PFSK-1 (cell line): ENCODE results near the gene GARIN3.

Source experiments
- FOXP2 ChIP-seq: optimal IDR thresholded peaks from 2 replicates; pipeline ENCODE3; 2011; ENCODE audit warnings: borderline replicate concordance, control low read depth, inconsistent platforms; ENCODE audit not compliant: insufficient read depth; ENCODE audit errors: extremely low read length, extremely low read depth
- POLR2AphosphoS5 ChIP-seq: IDR thresholded peaks from 2 replicates; pipeline ENCODE4 v1.6.1; 2012; ENCODE audit warnings: low read depth, mild to moderate bottlenecking, control low read depth, low read length, moderate library complexity
- SIN3A ChIP-seq: IDR thresholded peaks from 2 replicates; pipeline ENCODE4 v1.6.1; 2012; ENCODE audit warnings: mild to moderate bottlenecking, low read length, moderate library complexity, borderline replicate concordance; ENCODE audit not compliant: insufficient read depth
- TAF1 ChIP-seq: IDR thresholded peaks from 2 replicates; pipeline ENCODE4 v1.6.1; 2012; ENCODE audit warnings: low read length, control low read depth, borderline replicate concordance; ENCODE audit not compliant: insufficient read depth
- TF ChIP-seq, protein P1 (sequence below), 2 experiments: IDR thresholded peaks; 2 replicates each; pipeline versions ENCODE4 v1.6.1 to v1.8.0; 2011 to 2012; ENCODE audit warnings: low read depth in 2 of 2, low read length in 2 of 2, control low read depth in 1 of 2, inconsistent platforms in 1 of 2, mild to moderate bottlenecking in 1 of 2, moderate library complexity in 1 of 2; ENCODE audit not compliant: insufficient read depth in 1 of 2

DNA sequence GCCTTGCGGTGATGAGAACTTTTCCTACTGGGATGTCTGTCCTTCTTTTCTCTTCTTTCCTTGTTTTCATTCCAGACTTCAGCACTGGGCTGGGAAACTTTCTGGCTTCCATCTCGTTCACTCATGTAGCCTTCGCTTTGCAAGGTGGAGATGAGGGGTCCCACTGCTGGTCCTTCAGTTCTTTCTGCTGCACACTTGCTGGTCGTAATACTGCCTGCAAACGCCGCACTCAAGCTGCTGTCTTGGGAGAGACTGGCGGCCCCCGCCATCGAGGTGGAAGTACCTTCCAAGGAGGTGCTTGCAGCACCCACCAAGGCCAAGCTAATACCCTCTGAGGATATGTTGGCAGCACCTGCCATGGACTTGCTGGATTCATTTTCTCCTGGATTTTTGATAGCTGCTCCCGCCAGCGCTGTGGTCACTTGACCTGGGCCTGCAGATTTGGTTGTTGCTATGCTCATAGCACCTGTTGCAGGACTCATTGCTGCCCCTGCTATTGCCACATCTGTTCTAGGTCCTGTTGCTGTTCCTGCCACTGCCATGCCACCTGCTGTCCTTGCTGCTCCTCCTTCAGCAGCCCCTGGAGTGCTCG lies 3.0 kb downstream of the GARIN3 start:
- TF ChIP-seq POLR2AphosphoS5 (no peak), TAF1 (no peak), SIN3A (no peak), FOXP2 (no peak)
- TF ChIP-seq, protein P1, sequence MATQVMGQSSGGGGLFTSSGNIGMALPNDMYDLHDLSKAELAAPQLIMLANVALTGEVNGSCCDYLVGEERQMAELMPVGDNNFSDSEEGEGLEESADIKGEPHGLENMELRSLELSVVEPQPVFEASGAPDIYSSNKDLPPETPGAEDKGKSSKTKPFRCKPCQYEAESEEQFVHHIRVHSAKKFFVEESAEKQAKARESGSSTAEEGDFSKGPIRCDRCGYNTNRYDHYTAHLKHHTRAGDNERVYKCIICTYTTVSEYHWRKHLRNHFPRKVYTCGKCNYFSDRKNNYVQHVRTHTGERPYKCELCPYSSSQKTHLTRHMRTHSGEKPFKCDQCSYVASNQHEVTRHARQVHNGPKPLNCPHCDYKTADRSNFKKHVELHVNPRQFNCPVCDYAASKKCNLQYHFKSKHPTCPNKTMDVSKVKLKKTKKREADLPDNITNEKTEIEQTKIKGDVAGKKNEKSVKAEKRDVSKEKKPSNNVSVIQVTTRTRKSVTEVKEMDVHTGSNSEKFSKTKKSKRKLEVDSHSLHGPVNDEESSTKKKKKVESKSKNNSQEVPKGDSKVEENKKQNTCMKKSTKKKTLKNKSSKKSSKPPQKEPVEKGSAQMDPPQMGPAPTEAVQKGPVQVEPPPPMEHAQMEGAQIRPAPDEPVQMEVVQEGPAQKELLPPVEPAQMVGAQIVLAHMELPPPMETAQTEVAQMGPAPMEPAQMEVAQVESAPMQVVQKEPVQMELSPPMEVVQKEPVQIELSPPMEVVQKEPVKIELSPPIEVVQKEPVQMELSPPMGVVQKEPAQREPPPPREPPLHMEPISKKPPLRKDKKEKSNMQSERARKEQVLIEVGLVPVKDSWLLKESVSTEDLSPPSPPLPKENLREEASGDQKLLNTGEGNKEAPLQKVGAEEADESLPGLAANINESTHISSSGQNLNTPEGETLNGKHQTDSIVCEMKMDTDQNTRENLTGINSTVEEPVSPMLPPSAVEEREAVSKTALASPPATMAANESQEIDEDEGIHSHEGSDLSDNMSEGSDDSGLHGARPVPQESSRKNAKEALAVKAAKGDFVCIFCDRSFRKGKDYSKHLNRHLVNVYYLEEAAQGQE (IDR thresholded peaks at IDR 0.05; ENCODE audit: insufficient read depth in 1 of 2, low read depth in 2 of 2, low read length in 2 of 2): no peak
